Liver (tissue), 9 donors: ENCODE measurements around the gene DNPH1. TPM values are rescaled to one million over a fixed set of nuclear protein-coding genes. Genes with fewer than 3 reads are reported as not detected.

Source experiments
- DNase-seq: peaks from one replicate; pipeline ENCODE4 v3.0.0-alpha.2; 2017; ENCODE audit warnings: low spot score
- H3K27ac ChIP-seq, 2 donors: one replicate each; pipeline ENCODE4 v1.7.0; 2013; ENCODE audit warnings: inconsistent platforms in 2 of 2, low read length in 2 of 2, control low read depth in 1 of 2, low read depth in 1 of 2, mild to moderate bottlenecking in 1 of 2
- H3K27me3 ChIP-seq, 4 donors: one replicate each; pipeline versions ENCODE4 v1.6.1 to v1.7.0; 2013; ENCODE audit warnings: low read length in 3 of 4, inconsistent platforms in 1 of 4, mild to moderate bottlenecking in 1 of 4, moderate library complexity in 1 of 4; ENCODE audit not compliant: control insufficient read depth in 4 of 4, insufficient read depth in 4 of 4
- H3K36me3 ChIP-seq, 4 donors: one replicate each; pipeline versions ENCODE4 v1.6.1 to v1.7.0; 2013; ENCODE audit warnings: low read length in 3 of 4, mild to moderate bottlenecking in 3 of 4, low read depth in 1 of 4, moderate library complexity in 1 of 4; ENCODE audit not compliant: control insufficient read depth in 4 of 4, insufficient read depth in 3 of 4
- H3K4me1 ChIP-seq, 4 donors: one replicate each; pipeline versions ENCODE4 v1.6.1 to v1.7.0; 2013; ENCODE audit warnings: low read length in 3 of 4, mild to moderate bottlenecking in 3 of 4, moderate library complexity in 1 of 4; ENCODE audit not compliant: control insufficient read depth in 4 of 4, insufficient read depth in 4 of 4
- H3K4me3 ChIP-seq, 3 donors: one replicate each; pipeline versions ENCODE4 v1.6.1 to v1.7.0; 2013; ENCODE audit warnings: low read length in 3 of 3, control low read depth in 1 of 3, low read depth in 1 of 3, mild to moderate bottlenecking in 1 of 3
- H3K9ac ChIP-seq, 2 donors: one replicate each; pipeline ENCODE4 v1.7.0; 2013; ENCODE audit warnings: low read length in 2 of 2, mild to moderate bottlenecking in 2 of 2, moderate library complexity in 2 of 2, control low read depth in 1 of 2, low read depth in 1 of 2
- H3K9me3 ChIP-seq, 4 donors: one replicate each; pipeline versions ENCODE4 v1.6.1 to v1.7.0; 2013; ENCODE audit warnings: low read length in 3 of 4; ENCODE audit not compliant: control insufficient read depth in 4 of 4
- CTCF ChIP-seq: fragments of 150-350 bp; IDR thresholded peaks from 2 replicates; pipeline ENCODE4 v1.5.1; 2017; ENCODE audit warnings: improper control_type of control experiment, low read depth, low read length; ENCODE audit not compliant: missing input control
- EGR1 ChIP-seq, 2 donors: IDR thresholded peaks; 2 replicates each; pipeline ENCODE4 v1.6.1; 2016 to 2018; ENCODE audit warnings: antibody characterized with exemption in 2 of 2, low read depth in 2 of 2
- FOXA1 ChIP-seq: IDR thresholded peaks from 2 replicates; pipeline ENCODE4 v1.6.1; 2016; ENCODE audit warnings: antibody characterized with exemption
- FOXA2 ChIP-seq: IDR thresholded peaks from 2 replicates; pipeline ENCODE4 v1.6.1; 2016; ENCODE audit warnings: antibody characterized with exemption
- HNF4A ChIP-seq, 2 donors: conservative IDR thresholded peaks; 2 replicates each; pipeline ENCODE4 v1.6.1; 2016; ENCODE audit warnings: antibody characterized with exemption in 2 of 2, mild to moderate bottlenecking in 2 of 2
- HNF4G ChIP-seq: IDR thresholded peaks from 2 replicates; pipeline ENCODE4 v1.6.1; 2016; ENCODE audit warnings: antibody characterized with exemption
- JUND ChIP-seq, 2 donors: IDR thresholded peaks; 2 replicates each; pipeline ENCODE4 v1.6.1; 2016; ENCODE audit warnings: antibody characterized with exemption in 2 of 2
- MAX ChIP-seq: IDR thresholded peaks from 2 replicates; pipeline ENCODE4 v1.6.1; 2016; ENCODE audit warnings: antibody characterized with exemption
- NR2F2 ChIP-seq: IDR thresholded peaks from 2 replicates; pipeline ENCODE4 v1.6.1; 2016; ENCODE audit warnings: antibody characterized with exemption
- RAD21 ChIP-seq, 2 donors: IDR thresholded peaks; 2 replicates each; pipeline ENCODE4 v1.6.1; 2016; ENCODE audit warnings: antibody characterized with exemption in 2 of 2, mild to moderate bottlenecking in 2 of 2
- RXRA ChIP-seq, 2 donors: IDR thresholded peaks; 2 replicates each; pipeline ENCODE4 v1.6.1; 2017 to 2018; ENCODE audit warnings: antibody characterized with exemption in 2 of 2, mild to moderate bottlenecking in 1 of 2
- SP1 ChIP-seq: IDR thresholded peaks from 2 replicates; pipeline ENCODE4 v1.6.1; 2018; ENCODE audit warnings: antibody characterized with exemption, mild to moderate bottlenecking
- TAF1 ChIP-seq: conservative IDR thresholded peaks from 2 replicates; pipeline ENCODE4 v1.6.1; 2016; ENCODE audit warnings: antibody characterized with exemption, mild to moderate bottlenecking
- YY1 ChIP-seq: IDR thresholded peaks from 2 replicates; pipeline ENCODE4 v1.6.1; 2016; ENCODE audit warnings: antibody characterized with exemption, mild to moderate bottlenecking
- ZBTB33 ChIP-seq: IDR thresholded peaks from 2 replicates; pipeline ENCODE4 v1.6.1; 2016; ENCODE audit warnings: antibody characterized with exemption
- WGBS: extraction: QIAGEN DNeasy Blood & Tissue Kit; methylation state at CpG from one replicate; pipeline ENCODE4 v1.1.7; 2013; 5-methylcytosine and 5-hydroxymethylcytosine counted together
- polyA plus RNA-seq, 2 donors: library from polyadenylated mRNA; stranded (reverse) in 1 of 2; unstranded in 1 of 2; fragments of 200-250 nt in 1 of 2; fragments of >200 nt in 1 of 2; fragmentation: Nextera tagmentation in 1 of 2; extraction: Ambion mirVana in 1 of 2; gene quantifications; one replicate each; pipeline versions ENCODE4 v1.2.1 to v1.2.3, GENCODE V29; 2013 to 2015
- total RNA-seq, 2 donors: library from RNA; depleted of rRNA; stranded (reverse); fragments of >200 nt; gene quantifications; one replicate each; pipeline ENCODE4 v1.2.3, GENCODE V29; 2014
- donor health status: healthy.
- donor health status: healthy.
- donor health status: healthy.
- donor health status: healthy.
- donor health status: healthy.

The DNPH1 gene
- total and polyA plus RNA-seq, 4 donors = 53.2 to 195 (median 103) TPM

GRCh38 chr6:43273707-43274106 lies 44.4 kb upstream of the DNPH1 start (continued):
- no peak for TF ChIP-seq ZBTB33

- H3K4me3 ChIP-seq = no peak overlapping the region
- H3K27ac ChIP-seq = peak overlapping the region in 1 of 2 donors; percentile 8
- no peak overlapping the region for H3K9ac ChIP-seq
- no peak for TF ChIP-seq RAD21 (IDR thresholded peaks at IDR 0.05)
- TF ChIP-seq EGR1 (IDR thresholded peaks at IDR 0.05; ENCODE audit: low read depth in 2 of 2) = no peak
- TF ChIP-seq YY1 = no peak
- no peak for TF ChIP-seq RXRA (IDR thresholded peaks at IDR 0.05)
- TF ChIP-seq CTCF = no peak
- TF ChIP-seq JUND (IDR thresholded peaks at IDR 0.05) = no peak
- no peak for TF ChIP-seq MAX
- no peak for TF ChIP-seq HNF4G
- TF ChIP-seq NR2F2 = no peak
- TF ChIP-seq TAF1 = no peak
- TF ChIP-seq FOXA1 = no peak
- no peaks in the 10 kb centered on the region for H3K36me3 ChIP-seq
- DNase-seq = no peak
- H3K27me3 ChIP-seq = no peaks in the 10 kb centered on the region
- H3K4me1 ChIP-seq = peaks cover 34 to 81% (median 68%) of the 10 kb centered on the region in 4 donors
- H3K9me3 ChIP-seq = no peaks in the 10 kb centered on the region
Measured at GRCh38 chr6:43271944-43272343, 42.7 kb upstream of the DNPH1 start.

GRCh38 chr6:43271103-43271815 lies 42.0 kb upstream of the DNPH1 start:
- Histone ChIP-seq H3K27ac (peak overlapping the region; percentile 61 to 70), H3K4me3 (peak overlapping the region in 2 of 3 donors; percentile 17 to 21), H3K27me3 (no peaks in the 10 kb centered on the region), H3K9ac (no peak overlapping the region), H3K4me1 (peaks cover 27 to 79% (median 65%) of the 10 kb centered on the region in 4 donors), H3K9me3 (no peaks in the 10 kb centered on the region), H3K36me3 (no peaks in the 10 kb centered on the region)
- no peak for DNase-seq
- WGBS = 62% methylated on average over 8 of the region's 8 CpGs
- TF ChIP-seq FOXA2 (peak; percentile 41), HNF4A (conservative IDR thresholded peaks at IDR 0.05) (peak in 1 of 2 donors; percentile 43), RAD21 (IDR thresholded peaks at IDR 0.05) (no peak), RXRA (IDR thresholded peaks at IDR 0.05) (peak in 1 of 2 donors; percentile 36), SP1 (no peak), TAF1 (no peak), JUND (IDR thresholded peaks at IDR 0.05) (no peak)
